Peyer's patch (tissue), 4 donors: ENCODE results near the gene LRRC34. TPM values are rescaled to one million over a fixed set of nuclear protein-coding genes. Genes with fewer than 3 reads are reported as not detected.

ENCODE experiments used
- DNase-seq, 3 donors: peaks; one replicate each; pipeline ENCODE4 v3.0.0-alpha.2; 2017 to 2019
- H3K27ac ChIP-seq, 4 donors: fragments of 200-600 bp; sonication (generic); one replicate each; pipeline ENCODE4 v1.5.1; 2016 to 2019
- H3K27me3 ChIP-seq, 2 donors: fragments of 200-600 bp; sonication (generic); one replicate each; pipeline ENCODE4 v1.5.1; 2019
- H3K36me3 ChIP-seq, 3 donors: fragments of 200-600 bp; sonication (generic); one replicate each; pipeline ENCODE4 v1.5.1; 2016 to 2019
- H3K4me1 ChIP-seq, 4 donors: fragments of 200-600 bp; sonication (generic); one replicate each; pipeline ENCODE4 v1.5.1; 2016 to 2019
- H3K4me3 ChIP-seq, 4 donors: fragments of 200-600 bp; sonication (generic); 1 replicate in 3 of 4; 2 replicates in 1 of 4; pipeline ENCODE4 v1.5.1; 2016 to 2019; ENCODE audit warnings: mild to moderate bottlenecking in 1 of 4
- H3K9me3 ChIP-seq, 4 donors: fragments of 200-600 bp; sonication (generic); one replicate each; pipeline ENCODE4 v1.5.1; 2016 to 2019; ENCODE audit warnings: mild to moderate bottlenecking in 1 of 4
- POLR2A ChIP-seq, 2 donors: fragments of 450-650 bp; IDR thresholded peaks; one replicate each; pipeline ENCODE4 v1.5.1; 2017; ENCODE audit warnings: antibody characterized with exemption in 2 of 2, mild to moderate bottlenecking in 2 of 2, moderate library complexity in 2 of 2
- total RNA-seq, 4 donors: library from RNA; depleted of rRNA; stranded (reverse); fragments of >200 nt; gene quantifications; one replicate each; pipeline ENCODE4 v1.1.0, GENCODE V29; 2016
- TF ChIP-seq, protein P1 (sequence below), 6 experiments: fragments of 450-650 bp in 4 of 6; fragments of 200-600 bp in 2 of 6; sonication (generic) in 1 of 6; IDR thresholded peaks; one replicate each; pipeline ENCODE4 v1.5.1; 2017 to 2019; ENCODE audit warnings: antibody characterized with exemption in 6 of 6, mild to moderate bottlenecking in 3 of 6, moderate library complexity in 1 of 6

Gene LRRC34
- total RNA-seq, 4 donors from 2014 or later: 0.28 to 0.35 TPM; not detected in 2

DNA sequence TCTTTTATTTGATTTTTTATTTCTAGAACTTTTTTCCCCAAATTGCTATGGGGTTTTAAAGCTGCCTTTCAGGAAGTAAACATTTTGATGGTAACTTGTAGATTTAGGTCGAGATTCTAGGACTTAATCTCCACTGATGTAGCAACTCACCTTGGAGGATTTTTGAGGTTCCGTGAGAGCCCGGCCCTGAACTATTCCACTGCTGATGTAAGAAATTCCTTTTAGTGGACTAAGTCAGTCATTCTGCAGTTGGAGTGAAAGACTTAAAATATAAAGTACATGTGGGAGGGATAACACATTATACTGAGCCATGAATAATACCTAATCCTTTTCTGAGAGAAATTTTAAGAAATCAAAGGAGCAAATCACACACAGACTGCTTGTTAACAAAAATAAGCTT is 12.6 kb upstream of the LRRC34 start:
- Histone ChIP-seq H3K4me3 (no peak overlapping the region), H3K27ac (no peak overlapping the region), H3K9me3 (no peaks in the 10 kb centered on the region), H3K4me1 (no peaks in the 10 kb centered on the region), H3K36me3 (no peaks in the 10 kb centered on the region), H3K27me3 (no peaks in the 10 kb centered on the region)
- DNase-seq: no peak
- TF ChIP-seq, protein P1, sequence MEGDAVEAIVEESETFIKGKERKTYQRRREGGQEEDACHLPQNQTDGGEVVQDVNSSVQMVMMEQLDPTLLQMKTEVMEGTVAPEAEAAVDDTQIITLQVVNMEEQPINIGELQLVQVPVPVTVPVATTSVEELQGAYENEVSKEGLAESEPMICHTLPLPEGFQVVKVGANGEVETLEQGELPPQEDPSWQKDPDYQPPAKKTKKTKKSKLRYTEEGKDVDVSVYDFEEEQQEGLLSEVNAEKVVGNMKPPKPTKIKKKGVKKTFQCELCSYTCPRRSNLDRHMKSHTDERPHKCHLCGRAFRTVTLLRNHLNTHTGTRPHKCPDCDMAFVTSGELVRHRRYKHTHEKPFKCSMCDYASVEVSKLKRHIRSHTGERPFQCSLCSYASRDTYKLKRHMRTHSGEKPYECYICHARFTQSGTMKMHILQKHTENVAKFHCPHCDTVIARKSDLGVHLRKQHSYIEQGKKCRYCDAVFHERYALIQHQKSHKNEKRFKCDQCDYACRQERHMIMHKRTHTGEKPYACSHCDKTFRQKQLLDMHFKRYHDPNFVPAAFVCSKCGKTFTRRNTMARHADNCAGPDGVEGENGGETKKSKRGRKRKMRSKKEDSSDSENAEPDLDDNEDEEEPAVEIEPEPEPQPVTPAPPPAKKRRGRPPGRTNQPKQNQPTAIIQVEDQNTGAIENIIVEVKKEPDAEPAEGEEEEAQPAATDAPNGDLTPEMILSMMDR (IDR thresholded peaks at IDR 0.05): no peak
- no peak for TF ChIP-seq POLR2A (IDR thresholded peaks at IDR 0.05)

DNA sequence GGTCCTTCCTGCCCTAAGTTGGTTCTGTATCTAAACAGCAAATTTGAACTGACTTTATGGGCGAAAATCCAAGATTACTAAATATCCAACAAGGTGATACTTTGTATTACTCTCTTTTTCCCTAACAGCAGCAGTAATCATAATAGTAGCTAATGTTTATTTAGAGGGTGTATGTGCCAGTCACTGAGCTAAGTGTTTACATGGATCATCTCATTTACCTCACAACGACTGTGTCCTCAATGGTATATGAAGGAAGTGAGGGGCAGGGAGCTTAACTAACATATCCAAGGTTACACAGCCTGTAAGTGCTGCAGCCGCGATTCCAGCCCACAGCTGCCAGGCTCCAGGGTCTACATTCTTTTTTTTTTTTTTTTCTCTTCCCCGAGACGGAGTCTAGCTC is 10.3 kb upstream of the LRRC34 start:
- DNase-seq: no peak
- H3K4me3 ChIP-seq: no peak overlapping the region
- H3K27ac ChIP-seq: no peak overlapping the region
- H3K4me1 ChIP-seq: no peaks in the 10 kb centered on the region
- no peak for TF ChIP-seq POLR2A (IDR thresholded peaks at IDR 0.05)
- TF ChIP-seq, protein P1 (IDR thresholded peaks at IDR 0.05): no peak
- H3K27me3 ChIP-seq: no peaks in the 10 kb centered on the region
- H3K36me3 ChIP-seq: no peaks in the 10 kb centered on the region
- no peaks in the 10 kb centered on the region for H3K9me3 ChIP-seq

DNA sequence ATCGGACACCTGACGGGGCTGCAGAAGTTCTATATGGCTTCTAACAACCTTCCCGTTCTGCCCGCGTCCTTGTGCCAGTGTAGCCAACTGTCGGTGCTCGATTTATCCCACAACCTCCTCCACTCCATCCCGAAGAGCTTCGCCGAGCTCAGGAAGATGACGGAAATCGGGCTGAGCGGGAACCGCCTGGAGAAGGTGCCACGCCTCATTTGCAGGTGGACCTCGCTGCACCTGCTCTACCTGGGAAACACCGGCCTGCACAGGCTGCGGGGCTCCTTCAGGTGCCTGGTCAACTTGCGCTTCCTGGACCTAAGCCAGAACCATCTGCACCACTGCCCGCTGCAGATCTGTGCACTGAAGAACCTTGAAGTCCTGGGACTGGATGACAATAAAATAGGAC is 9.8 kb upstream of the LRRC34 start:
- no peaks in the 10 kb centered on the region for H3K9me3 ChIP-seq
- no peak overlapping the region for H3K4me3 ChIP-seq
- H3K36me3 ChIP-seq: no peaks in the 10 kb centered on the region
- no peaks in the 10 kb centered on the region for H3K4me1 ChIP-seq
- H3K27ac ChIP-seq: no peak overlapping the region
- TF ChIP-seq, protein P1 (IDR thresholded peaks at IDR 0.05): no peak
- TF ChIP-seq POLR2A (IDR thresholded peaks at IDR 0.05): no peak
- H3K27me3 ChIP-seq: no peaks in the 10 kb centered on the region
- DNase-seq: no peak

DNA sequence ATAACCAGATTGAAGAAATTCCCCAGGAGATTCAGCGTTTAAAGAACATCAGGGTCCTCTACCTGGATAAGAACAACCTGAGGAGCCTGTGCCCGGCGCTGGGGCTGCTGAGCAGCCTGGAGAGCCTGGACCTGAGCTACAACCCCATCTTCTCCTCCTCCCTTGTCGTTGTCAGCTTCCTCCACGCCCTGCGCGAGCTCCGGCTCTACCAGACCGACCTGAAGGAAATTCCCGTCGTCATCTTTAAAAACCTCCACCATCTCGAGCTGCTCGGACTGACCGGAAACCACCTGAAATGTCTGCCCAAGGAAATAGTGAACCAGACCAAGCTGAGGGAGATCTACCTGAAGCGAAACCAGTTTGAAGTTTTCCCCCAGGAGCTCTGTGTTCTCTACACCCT is 9.4 kb upstream of the LRRC34 start:
- no peak overlapping the region for H3K27ac ChIP-seq
- no peak overlapping the region for H3K4me3 ChIP-seq
- TF ChIP-seq, protein P1 (IDR thresholded peaks at IDR 0.05): no peak
- H3K9me3 ChIP-seq: no peaks in the 10 kb centered on the region
- H3K4me1 ChIP-seq: no peaks in the 10 kb centered on the region
- no peak for DNase-seq
- no peaks in the 10 kb centered on the region for H3K36me3 ChIP-seq
- no peaks in the 10 kb centered on the region for H3K27me3 ChIP-seq

DNA sequence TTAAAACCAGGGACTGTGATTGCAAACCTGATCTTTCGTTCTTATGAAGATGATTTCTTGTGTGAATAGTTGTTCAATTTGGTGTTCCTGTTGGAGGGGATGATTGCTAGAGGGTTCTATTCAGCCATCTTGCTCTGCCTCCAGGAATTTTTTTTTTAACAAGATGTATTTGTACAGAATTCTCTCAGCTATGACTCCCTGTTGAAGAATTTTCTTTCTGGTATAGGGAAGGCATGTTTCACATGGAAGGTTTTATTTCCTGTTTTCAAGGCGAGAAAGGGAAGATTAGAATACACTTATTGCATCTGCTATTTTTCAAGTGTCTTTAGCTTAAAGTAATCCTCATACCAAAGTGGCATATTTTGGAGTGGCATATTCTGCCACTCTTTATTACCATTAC is 5.6 kb upstream of the LRRC34 start:
- TF ChIP-seq, protein P1 (IDR thresholded peaks at IDR 0.05): no peak
- no peak for TF ChIP-seq POLR2A (IDR thresholded peaks at IDR 0.05)
- no peaks in the 10 kb centered on the region for H3K36me3 ChIP-seq
- no peak overlapping the region for H3K4me3 ChIP-seq
- no peaks in the 10 kb centered on the region for H3K4me1 ChIP-seq
- no peak for DNase-seq
- H3K27me3 ChIP-seq: no peaks in the 10 kb centered on the region
- H3K9me3 ChIP-seq: peaks cover 0 to 5% (median 0%) of the 10 kb centered on the region in 4 donors
- no peak overlapping the region for H3K27ac ChIP-seq

DNA sequence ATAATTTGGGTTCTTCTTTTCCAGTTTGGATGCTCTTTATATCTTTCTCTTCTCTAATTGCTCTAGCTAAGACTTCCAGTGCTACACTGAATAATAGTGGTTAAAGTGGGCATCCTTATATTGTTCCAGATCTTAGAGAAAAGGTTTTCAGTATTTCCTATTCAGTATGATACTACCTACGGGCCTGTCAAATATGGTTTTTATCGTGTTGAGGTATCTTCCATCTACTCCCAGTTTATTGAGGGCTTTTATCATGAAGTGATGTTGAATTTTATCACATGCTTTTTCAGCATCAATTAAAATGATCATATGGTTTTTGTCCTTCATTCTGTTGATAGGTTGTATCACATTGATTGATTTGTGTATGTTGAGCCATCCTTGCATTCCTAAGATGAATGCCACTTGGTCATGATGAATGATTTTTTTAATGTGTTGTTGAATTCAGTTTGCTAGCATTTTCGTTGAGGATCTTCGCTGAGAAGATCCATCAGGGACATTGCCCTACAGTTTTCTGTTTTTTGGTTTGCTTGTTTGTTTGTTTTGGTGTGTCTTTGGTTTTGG is 3.0 kb upstream of the LRRC34 start:
- no peak overlapping the region for H3K27ac ChIP-seq
- no peak for DNase-seq
- no peak overlapping the region for H3K4me3 ChIP-seq
- no peaks in the 10 kb centered on the region for H3K27me3 ChIP-seq
- peaks cover 0 to 9% (median 0%) of the 10 kb centered on the region in 4 donors for H3K4me1 ChIP-seq
- H3K9me3 ChIP-seq: peaks cover 0 to 5% (median 0%) of the 10 kb centered on the region in 4 donors
- TF ChIP-seq, protein P1 (IDR thresholded peaks at IDR 0.05): no peak
- no peak for TF ChIP-seq POLR2A (IDR thresholded peaks at IDR 0.05)
- H3K36me3 ChIP-seq: no peaks in the 10 kb centered on the region
